Hematopoietic multipotent progenitor cell treated with erythropoietin and hydrocortisone succinate and interleukin-3 and kit ligand, for 15 days (in vitro differentiated cells): ENCODE measurements around the gene NRG2.

Experiments
- DNase-seq: peaks from one replicate; pipeline ENCODE4 v3.0.0-alpha.2; 2015; ENCODE audit warnings: low spot score

Gene NRG2

GRCh38 chr5:139946440-139946839 lies 96.7 kb downstream of the NRG2 start:
- DNase-seq: no peak

GRCh38 chr5:139946006-139946405 lies 97.1 kb downstream of the NRG2 start:
- no peak for DNase-seq

- no peak for DNase-seq
These were observed 100.9 kb downstream of the NRG2 start for GRCh38 chr5:139942243-139942642.

- DNase-seq: no peak
These were observed 112.7 kb downstream of the NRG2 start for GRCh38 chr5:139930406-139930805.

GRCh38 chr5:139926797-139927503 lies 116.1 kb downstream of the NRG2 start:
- DNase-seq: no peak

GRCh38 chr5:139925650-139926640 lies 117.2 kb downstream of the NRG2 start:
- DNase-seq: no peak

- no peak for DNase-seq
These were observed 117.9 kb downstream of the NRG2 start for GRCh38 chr5:139925216-139925562.

- DNase-seq: no peak
These were observed 118.5 kb downstream of the NRG2 start for GRCh38 chr5:139924294-139925215.

GRCh38 chr5:139919308-139919707 lies 123.8 kb downstream of the NRG2 start:
- DNase-seq: no peak

- DNase-seq: no peak
These were observed 127.3 kb downstream of the NRG2 start for GRCh38 chr5:139915834-139916233.

GRCh38 chr5:139915266-139915665 lies 127.8 kb downstream of the NRG2 start:
- DNase-seq: no peak

GRCh38 chr5:139914218-139914807 lies 128.8 kb downstream of the NRG2 start:
- no peak for DNase-seq

GRCh38 chr5:139912804-139913203 lies 130.3 kb downstream of the NRG2 start:
- no peak for DNase-seq

GRCh38 chr5:139912158-139912557 lies 130.9 kb downstream of the NRG2 start:
- no peak for DNase-seq

GRCh38 chr5:139911425-139912120 lies 131.5 kb downstream of the NRG2 start:
- DNase-seq: no peak

GRCh38 chr5:139910901-139911300 lies 132.2 kb downstream of the NRG2 start:
- no peak for DNase-seq

GRCh38 chr5:139910036-139910435 lies 133.1 kb downstream of the NRG2 start:
- DNase-seq: no peak

- DNase-seq: no peak
These were observed 134.3 kb downstream of the NRG2 start for GRCh38 chr5:139908749-139909148.

GRCh38 chr5:139906661-139907060 lies 136.4 kb downstream of the NRG2 start:
- no peak for DNase-seq

GRCh38 chr5:139904816-139905661 lies 138.1 kb downstream of the NRG2 start:
- no peak for DNase-seq

- no peak for DNase-seq
These were observed 138.6 kb downstream of the NRG2 start for GRCh38 chr5:139904566-139904815.
